GM03348 (cell line): ENCODE measurements around the gene UPF3B.
A peak's percentile ranks its signal among the peaks of the same experiment; 100 is the strongest.
"Not testable (repeated sequence)": the region's sequence is repeated elsewhere in the genome, so short reads cannot be mapped to it uniquely, and the experiment has no call there.

Experiments used
- DNase-seq: peaks from one replicate; pipeline ENCODE4 v3.0.0; 2012; ENCODE audit warnings: low spot score

UPF3B gene

DNA sequence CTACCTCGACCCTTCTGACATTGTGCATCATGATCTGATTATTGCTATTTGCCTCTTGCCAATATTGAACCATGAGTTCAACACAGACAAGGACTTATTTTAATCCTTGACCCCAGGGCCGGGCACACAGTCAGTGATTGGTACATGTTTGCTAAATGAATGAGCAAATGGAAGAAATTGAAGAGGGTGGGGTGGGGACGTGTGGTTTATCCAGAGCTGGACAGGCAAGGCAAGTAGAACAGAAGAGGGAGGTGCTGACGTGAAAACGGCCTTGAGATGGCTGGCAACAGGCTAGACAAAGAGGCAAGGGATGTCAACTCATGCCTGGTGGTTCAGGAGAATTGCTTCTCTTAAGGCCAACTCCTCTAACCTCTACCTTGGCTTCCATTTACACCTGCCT is 28.5 kb downstream of the UPF3B start:
- DNase-seq: not testable (repeated sequence)

DNA sequence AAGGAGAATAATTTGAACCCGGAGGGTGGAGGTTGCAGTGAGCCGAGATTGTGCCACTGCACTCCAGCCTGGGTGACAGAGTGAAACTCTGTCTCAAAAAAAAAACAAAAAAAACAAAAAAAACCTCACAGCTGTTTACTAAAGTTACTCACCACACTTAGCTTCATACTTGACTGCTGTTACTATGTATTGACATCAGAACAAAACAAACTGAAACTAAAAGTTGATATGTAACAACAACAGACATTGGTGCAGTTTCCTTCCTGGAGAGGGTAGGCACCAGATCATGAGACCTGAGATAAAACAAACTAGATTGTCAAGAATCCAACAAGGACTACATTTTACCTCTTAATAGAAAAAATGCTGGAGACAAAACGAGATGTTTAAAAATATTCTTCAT is 31.1 kb downstream of the UPF3B start:
- peak; percentile 17 for DNase-seq

DNA sequence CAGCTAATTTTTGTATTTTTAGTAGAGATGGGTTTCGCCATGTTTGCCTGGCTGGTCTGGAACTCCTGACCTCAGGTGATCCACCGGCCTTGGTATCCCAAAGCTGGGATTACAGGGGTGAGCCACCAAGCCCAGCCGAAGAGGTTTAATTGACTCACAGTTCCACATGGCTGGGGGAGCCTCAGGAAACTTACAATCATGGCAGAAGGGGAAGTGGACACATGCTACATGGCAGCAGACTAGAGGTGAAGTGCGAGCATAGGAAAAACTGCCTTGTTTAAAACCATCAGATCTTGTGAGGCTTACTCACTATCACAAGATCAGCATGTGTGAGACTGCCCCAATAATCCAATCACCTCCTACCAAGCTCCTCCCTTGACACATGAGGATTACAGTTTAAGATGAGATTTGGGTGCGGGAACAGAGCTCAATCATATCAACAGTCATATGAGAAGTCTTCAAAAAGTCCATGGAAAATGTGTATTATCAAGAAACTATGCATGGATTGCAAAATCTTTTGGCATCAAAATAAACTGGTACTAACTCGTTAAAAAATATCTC is 35.6 kb downstream of the UPF3B start:
- DNase-seq: peak; percentile 7

DNA sequence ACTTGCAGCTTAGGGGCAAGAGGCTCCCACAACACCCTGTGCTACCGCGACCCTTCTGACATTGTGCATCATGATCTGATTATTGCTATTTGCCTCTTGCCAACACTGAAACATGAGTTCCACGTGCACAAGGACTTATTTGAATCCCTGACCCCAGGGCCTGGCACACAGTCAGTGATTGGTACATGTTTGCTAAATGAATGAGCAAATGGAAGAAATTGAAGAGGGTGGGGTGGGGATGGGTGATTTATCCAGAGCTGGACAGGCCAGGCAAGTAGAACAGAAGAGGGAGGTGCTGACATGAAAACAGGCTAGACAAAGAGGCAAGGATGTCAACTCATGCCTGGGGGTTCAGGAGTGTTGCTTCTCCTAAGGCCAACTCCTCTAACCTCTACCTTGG is 36.5 kb downstream of the UPF3B start:
- no peak for DNase-seq

DNA sequence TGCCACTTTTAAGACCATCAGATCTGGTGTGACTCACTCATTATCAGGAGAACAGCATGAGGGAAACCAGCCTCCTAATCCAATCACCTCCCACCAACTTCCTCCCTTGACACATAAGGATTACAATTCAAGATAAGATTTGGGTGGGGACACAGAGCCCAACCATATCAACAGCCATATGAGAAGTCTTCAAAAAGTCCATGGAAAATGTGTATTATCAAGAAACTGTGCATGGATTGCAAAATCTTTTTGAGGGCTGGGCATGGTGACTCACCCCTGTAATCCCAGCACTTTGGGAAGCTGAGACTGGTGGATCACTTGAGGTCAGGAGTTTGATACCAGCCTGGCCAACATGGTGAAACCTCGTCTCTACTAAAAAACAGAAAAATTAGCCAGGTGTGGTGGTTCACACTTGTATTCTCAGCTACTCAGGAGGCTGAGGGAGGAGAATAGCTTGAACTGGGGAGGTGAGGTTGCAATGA is 43.5 kb downstream of the UPF3B start:
- DNase-seq: no peak

DNA sequence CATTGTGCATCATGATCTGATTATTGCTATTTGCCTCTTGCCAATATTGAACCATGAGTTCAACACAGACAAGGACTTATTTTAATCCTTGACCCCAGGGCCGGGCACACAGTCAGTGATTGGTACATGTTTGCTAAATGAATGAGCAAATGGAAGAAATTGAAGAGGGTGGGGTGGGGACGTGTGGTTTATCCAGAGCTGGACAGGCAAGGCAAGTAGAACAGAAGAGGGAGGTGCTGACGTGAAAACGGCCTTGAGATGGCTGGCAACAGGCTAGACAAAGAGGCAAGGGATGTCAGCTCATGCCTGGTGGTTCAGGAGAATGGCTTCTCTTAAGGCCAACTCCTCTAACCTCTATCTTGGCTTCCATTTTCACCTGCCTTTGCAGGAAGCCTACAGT is 44.3 kb downstream of the UPF3B start:
- not testable (repeated sequence) for DNase-seq

DNA sequence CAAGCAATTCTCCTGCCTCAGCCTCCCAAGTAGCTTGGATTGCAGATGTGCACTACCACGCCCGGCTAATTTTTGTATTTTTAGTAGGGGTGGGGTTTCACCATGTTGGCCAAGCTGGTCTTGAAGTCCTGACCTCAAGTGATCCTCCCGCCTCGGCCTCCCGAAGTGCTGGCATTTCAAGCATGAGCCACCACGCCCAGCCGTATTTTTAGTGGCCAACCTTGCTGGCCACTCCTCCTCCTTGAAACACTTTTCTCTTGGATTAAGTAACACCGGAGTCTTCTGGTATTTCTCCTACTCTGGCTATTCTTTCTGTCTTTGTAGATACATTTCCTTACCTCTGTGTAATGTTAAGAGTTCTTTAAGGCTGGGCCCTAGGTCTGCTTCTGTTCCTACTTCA is 50.2 kb downstream of the UPF3B start:
- DNase-seq: no peak

DNA sequence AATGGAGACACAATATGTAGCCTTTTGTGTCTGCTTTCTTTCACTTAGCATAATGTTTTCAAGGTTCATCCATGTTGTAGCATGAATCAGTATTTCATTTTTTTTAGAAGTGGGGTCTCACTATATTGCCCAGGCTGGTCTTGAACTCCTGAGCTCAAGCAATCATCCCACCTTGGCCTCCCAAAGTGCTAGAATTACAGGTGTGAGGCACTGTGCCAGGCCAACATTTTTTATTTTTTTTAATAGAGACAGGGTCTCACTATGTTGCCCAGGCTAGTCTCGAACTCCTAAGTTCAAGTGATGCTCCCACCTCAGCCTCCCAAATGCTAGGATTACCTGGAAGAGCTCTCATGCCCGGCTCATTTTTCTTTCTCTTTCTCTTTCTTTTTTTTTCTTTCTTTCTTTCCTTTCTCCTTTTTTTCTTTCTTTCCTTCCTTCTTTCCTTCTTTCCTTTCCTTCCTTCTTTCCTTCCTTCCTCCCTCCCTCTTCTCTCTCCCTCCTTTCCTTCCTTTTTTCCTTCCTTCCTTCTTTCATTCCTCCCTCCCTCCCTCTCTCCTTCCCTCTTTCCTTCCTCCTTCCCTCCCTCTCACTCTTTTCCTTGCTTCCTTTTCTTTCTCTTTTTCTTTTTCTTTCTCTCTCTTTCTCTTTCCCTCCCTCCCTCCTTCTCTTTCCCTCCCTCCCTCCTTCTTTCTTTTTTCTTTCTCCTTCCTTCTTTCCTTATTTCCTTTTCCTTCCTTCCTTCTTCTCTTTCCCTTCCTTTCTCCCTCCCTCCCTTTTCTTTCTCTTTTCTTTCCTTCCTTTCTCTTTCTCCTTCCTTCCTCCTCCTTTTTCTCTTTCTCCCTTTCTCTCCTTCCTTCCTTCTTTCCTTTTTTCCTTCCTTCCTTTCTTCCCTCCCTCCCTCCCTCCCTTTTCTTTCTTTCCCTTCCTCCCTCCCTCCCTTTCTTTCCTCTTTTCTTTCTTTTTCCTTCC is 51.2 kb downstream of the UPF3B start:
- DNase-seq: no peak

DNA sequence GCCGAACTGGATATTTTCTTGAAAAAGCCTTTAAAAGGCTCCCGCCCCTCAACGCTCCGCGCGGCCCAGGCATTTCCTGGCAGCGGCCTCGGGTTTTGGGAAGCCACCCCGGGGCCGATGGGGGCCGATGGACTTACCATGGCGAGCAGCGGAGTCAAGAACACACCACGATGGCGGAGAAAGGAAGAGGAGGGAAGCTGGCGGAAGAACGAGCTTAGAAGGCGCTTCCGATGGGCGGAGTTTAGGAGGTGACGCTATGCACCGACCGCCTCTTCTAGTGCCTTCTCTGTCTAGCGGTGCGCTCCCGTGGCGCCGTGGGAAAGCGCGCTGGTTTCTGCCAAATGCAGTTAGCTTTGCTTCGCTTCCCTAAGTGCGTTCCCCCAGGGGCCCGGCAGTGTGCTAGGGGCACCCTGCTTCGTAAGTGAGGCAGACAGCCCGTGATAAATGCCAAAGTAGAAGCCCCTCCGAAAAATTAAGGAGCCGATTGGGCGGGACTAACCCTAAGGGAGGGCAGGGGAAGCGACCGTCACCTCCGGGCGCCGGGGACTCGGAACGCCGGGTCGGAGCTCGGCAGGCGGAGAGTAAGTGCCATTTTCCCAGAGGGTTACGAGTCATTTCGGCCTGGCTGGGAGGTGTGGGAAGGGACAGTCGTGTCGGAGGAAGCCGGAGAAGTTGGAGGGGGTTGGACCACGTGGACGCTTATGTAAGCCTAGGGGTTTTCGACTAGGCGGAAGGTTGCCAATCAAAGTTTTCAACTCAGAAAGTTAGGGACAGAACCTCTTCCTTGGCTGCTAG is 61.1 kb downstream of the UPF3B start, which contains the start of gene RPL39:
Gene RPL39 (minus strand): TSS at position 194 of the 795 bp plus-strand sequence. CDS start 54 bp downstream, at position 140.
- peak; percentile 85 for DNase-seq

DNA sequence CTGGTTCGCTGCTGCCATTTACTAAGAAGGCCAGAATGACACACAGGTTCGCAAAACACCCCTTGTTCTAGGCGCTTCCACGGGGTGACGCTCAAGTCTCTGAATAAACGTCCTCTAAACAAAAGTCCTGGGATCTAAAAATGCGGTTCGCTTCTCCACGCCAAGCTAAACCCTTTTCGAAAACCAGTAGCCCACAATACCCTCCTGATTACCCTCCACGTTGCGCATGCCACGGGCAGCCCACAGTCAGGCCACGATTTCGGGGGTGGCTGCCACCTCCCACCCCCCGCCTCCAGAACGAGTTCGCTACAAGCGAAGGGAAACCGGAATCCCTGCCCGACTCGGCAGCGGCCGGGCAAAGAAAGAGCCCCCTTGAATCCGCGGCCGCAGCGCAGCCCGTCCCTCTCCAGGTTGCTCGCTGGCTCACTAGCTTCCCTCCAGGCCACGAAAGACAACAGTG is 61.8 kb downstream of the UPF3B start:
- DNase-seq: peak; percentile 25

DNA sequence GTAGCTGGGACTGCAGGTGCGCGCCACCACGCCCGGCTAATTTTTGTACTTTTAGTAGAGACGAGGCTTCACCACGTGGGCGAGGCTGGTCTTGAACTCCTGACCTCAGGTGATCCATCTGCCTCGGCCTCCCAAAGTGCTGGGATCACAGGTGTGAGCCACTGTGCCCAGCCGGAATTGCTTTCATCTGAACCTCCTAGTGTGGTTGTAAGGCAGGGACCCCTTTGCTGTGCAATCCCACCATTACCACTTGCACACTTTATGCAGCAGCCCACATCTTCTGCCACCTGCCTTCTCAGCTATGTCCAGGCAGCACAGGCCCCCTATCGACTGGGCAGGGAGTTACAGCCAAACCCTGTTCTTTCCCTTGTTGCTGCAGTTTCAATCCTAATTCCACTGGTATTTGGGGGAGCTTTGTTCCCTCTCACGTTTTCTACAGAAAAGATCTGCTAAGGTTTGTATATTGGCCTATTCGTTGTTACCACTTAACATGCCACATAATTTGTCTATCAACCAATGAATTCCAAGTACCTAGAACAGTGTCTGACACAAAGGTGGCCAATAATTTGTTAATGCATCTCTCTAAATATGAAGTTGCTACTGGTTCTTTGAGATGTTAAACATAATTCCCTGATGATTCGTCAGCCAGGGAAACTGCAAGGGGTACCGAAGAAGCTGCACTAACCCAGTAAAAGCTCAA is 67.9 kb downstream of the UPF3B start:
- DNase-seq: peak; percentile 47
